Kidney epithelial cell (primary cell): ENCODE results near the gene CLDN16. TPM values are rescaled to one million over a fixed set of nuclear protein-coding genes. Genes with fewer than 3 reads are reported as not detected.

ENCODE experiments used
- DNase-seq: peaks from one replicate; pipeline ENCODE4 v3.0.0-alpha.2; 2010; ENCODE audit warnings: low read depth
- H3K27me3 ChIP-seq: 2 replicates; pipeline ENCODE4 v1.6.0; 2011; ENCODE audit warnings: low read length; ENCODE audit not compliant: control insufficient read depth, insufficient read depth
- H3K36me3 ChIP-seq: 2 replicates; pipeline ENCODE4 v1.5.1; 2011; ENCODE audit warnings: low read length; ENCODE audit not compliant: control insufficient read depth, insufficient read depth
- H3K4me3 ChIP-seq: 2 replicates; pipeline ENCODE4 v1.5.1; 2011; ENCODE audit warnings: low read depth, mild to moderate bottlenecking, control low read depth, low read length
- CTCF ChIP-seq: IDR thresholded peaks from 2 replicates; pipeline ENCODE4 v1.5.1; 2011; ENCODE audit warnings: mild to moderate bottlenecking, moderate library complexity, low read length, control low read depth, inconsistent platforms; ENCODE audit not compliant: insufficient read depth, poor library complexity, severe bottlenecking
- total RNA-seq: library from RNA; depleted of rRNA; stranded (reverse); fragments of >200 nt; gene quantifications from 2 replicates; pipeline ENCODE4 v1.2.3, GENCODE V29; 2015

CLDN16 gene
- total RNA-seq, 1 donor from 2014 or later, result 10.9 TPM

- H3K4me3 ChIP-seq, result no peak overlapping the region
- H3K27me3 ChIP-seq, result no peaks in the 10 kb centered on the region
- DNase-seq, result no peak
- H3K36me3 ChIP-seq, result no peaks in the 10 kb centered on the region
- TF ChIP-seq CTCF, result no peak
Measured at GRCh38 chr3:190345878-190346277, 42.1 kb upstream of the CLDN16 start.

GRCh38 chr3:190346541-190346940, 41.4 kb upstream of the CLDN16 start:
- no peak for TF ChIP-seq CTCF
- H3K4me3 ChIP-seq, result no peak overlapping the region
- no peaks in the 10 kb centered on the region for H3K27me3 ChIP-seq
- no peaks in the 10 kb centered on the region for H3K36me3 ChIP-seq
- DNase-seq, result no peak

- DNase-seq, result no peak
- H3K4me3 ChIP-seq, result no peak overlapping the region
- no peaks in the 10 kb centered on the region for H3K36me3 ChIP-seq
- no peaks in the 10 kb centered on the region for H3K27me3 ChIP-seq
- no peak for TF ChIP-seq CTCF
Measured at GRCh38 chr3:190352861-190353457, 35.0 kb upstream of the CLDN16 start.

GRCh38 chr3:190356246-190356645, 31.7 kb upstream of the CLDN16 start:
- Histone ChIP-seq H3K36me3 (no peaks in the 10 kb centered on the region), H3K27me3 (no peaks in the 10 kb centered on the region), H3K4me3 (no peak overlapping the region)
- TF ChIP-seq CTCF, result no peak
- no peak for DNase-seq

GRCh38 chr3:190357468-190357867, 30.5 kb upstream of the CLDN16 start:
- DNase-seq, result no peak

More at GRCh38 chr3:190357468-190357867, 30.5 kb upstream of the CLDN16 start:
- Histone ChIP-seq H3K4me3 (no peak overlapping the region), H3K36me3 (no peaks in the 10 kb centered on the region), H3K27me3 (no peaks in the 10 kb centered on the region)
- TF ChIP-seq CTCF, result no peak
